ENCODE measurements around the gene APOOL.

Gene APOOL

GRCh38 chrX:85089321-85089840, 85.7 kb downstream of the APOOL start:
- no peak for DNase-seq

- DNase-seq: no peak
Measured at GRCh38 chrX:85107407-85107806, 103.7 kb downstream of the APOOL start.

GRCh38 chrX:85108165-85108564, 104.5 kb downstream of the APOOL start:
- no peak for DNase-seq

GRCh38 chrX:85109235-85109634, 105.6 kb downstream of the APOOL start:
- DNase-seq: no peak

GRCh38 chrX:85111347-85111746, 107.7 kb downstream of the APOOL start:
- no peak for DNase-seq

- DNase-seq: no peak
Measured at GRCh38 chrX:85112293-85112692, 108.6 kb downstream of the APOOL start.

GRCh38 chrX:85113746-85114145, 110.1 kb downstream of the APOOL start:
- no peak for DNase-seq

GRCh38 chrX:85114171-85114570, 110.5 kb downstream of the APOOL start:
- no peak for DNase-seq

- DNase-seq: no peak
Measured at GRCh38 chrX:85114776-85115175, 111.1 kb downstream of the APOOL start.

- DNase-seq: no peak
Measured at GRCh38 chrX:85115252-85115651, 111.6 kb downstream of the APOOL start.

GRCh38 chrX:85136409-85136808, 132.7 kb downstream of the APOOL start:
- DNase-seq: no peak

GRCh38 chrX:85139422-85139821, 135.7 kb downstream of the APOOL start:
- no peak for DNase-seq

- DNase-seq: no peak
Measured at GRCh38 chrX:85140964-85141363, 137.3 kb downstream of the APOOL start.
